SK-N-SH (cell line): ENCODE data around the gene OLFM1.

ENCODE experiments used
- CTCF ChIP-seq: fragments of 200-600 bp; sonication (generic); IDR thresholded peaks from 2 replicates; pipeline ENCODE4 v1.6.1; 2017; ENCODE audit warnings: antibody characterized with exemption, mild to moderate bottlenecking, moderate library complexity
- FOXM1 ChIP-seq: IDR thresholded peaks from 2 replicates; pipeline ENCODE4 v1.4.0; 2012; ENCODE audit warnings: low read depth, mild to moderate bottlenecking

- TF ChIP-seq CTCF, result no peak
- no peak for TF ChIP-seq FOXM1
These were observed 64.5 kb downstream of the OLFM1 start for GRCh38 chr9:135151757-135152613.
